Transverse colon (tissue), 4 donors: ENCODE results near the gene CENPVL3.
"Not testable (repeated sequence)": the region's sequence is repeated elsewhere in the genome, so short reads cannot be mapped to it uniquely, and the experiment has no call there.

ENCODE experiments used
- EP300 ChIP-seq: sonication (generic); formaldehyde crosslinking; IDR thresholded peaks from one replicate; pipeline ENCODE4 v1.6.1; 2017; ENCODE audit warnings: antibody characterized with exemption, low read depth
- POLR2A ChIP-seq: fragments of 450-650 bp; IDR thresholded peaks from one replicate; pipeline ENCODE4 v1.6.1; 2016; ENCODE audit warnings: antibody characterized with exemption, mild to moderate bottlenecking, moderate library complexity
- POLR2AphosphoS5 ChIP-seq, 3 donors: sonication (generic); formaldehyde crosslinking; IDR thresholded peaks; one replicate each; pipeline ENCODE4 v1.6.1; 2016; ENCODE audit warnings: antibody characterized with exemption in 3 of 3
- TF ChIP-seq, protein P1 (sequence below), 5 experiments: fragments of 200-600 bp in 3 of 5; fragments of 450-650 bp in 2 of 5; sonication (generic) in 3 of 5; IDR thresholded peaks; 1 replicate in 2 of 5; 2 replicates in 3 of 5; pipeline ENCODE4 v1.5.1; 2016 to 2017; ENCODE audit warnings: antibody characterized with exemption in 5 of 5, inconsistent platforms in 3 of 5, mild to moderate bottlenecking in 2 of 5, moderate library complexity in 1 of 5

DNA sequence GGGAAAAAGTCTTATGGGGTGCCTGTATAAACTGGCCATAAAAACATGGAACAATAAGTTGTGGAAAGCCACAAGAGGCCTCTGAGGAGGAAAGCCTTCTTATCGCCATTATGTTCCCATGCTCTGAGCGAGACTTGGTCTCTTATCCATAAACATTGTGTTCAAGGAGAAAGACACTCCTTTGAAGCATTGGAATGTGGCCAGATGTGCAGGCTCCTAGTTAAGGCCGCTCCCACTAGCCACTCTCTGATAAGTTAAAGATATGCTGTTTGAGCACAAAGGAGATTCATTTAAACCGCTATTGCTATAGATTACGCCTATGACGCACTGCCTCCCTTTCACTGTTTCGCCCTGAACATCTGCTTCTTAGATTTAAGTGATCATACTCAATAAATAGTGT lies 17.8 kb upstream of the CENPVL3 start:
- not testable (repeated sequence) for TF ChIP-seq EP300; POLR2A; POLR2AphosphoS5 (IDR thresholded peaks at IDR 0.05)
- TF ChIP-seq, protein P1, sequence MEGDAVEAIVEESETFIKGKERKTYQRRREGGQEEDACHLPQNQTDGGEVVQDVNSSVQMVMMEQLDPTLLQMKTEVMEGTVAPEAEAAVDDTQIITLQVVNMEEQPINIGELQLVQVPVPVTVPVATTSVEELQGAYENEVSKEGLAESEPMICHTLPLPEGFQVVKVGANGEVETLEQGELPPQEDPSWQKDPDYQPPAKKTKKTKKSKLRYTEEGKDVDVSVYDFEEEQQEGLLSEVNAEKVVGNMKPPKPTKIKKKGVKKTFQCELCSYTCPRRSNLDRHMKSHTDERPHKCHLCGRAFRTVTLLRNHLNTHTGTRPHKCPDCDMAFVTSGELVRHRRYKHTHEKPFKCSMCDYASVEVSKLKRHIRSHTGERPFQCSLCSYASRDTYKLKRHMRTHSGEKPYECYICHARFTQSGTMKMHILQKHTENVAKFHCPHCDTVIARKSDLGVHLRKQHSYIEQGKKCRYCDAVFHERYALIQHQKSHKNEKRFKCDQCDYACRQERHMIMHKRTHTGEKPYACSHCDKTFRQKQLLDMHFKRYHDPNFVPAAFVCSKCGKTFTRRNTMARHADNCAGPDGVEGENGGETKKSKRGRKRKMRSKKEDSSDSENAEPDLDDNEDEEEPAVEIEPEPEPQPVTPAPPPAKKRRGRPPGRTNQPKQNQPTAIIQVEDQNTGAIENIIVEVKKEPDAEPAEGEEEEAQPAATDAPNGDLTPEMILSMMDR (IDR thresholded peaks at IDR 0.05): not testable (repeated sequence)
